Tibial nerve (tissue), 4 donors: Measurements from ENCODE around the gene SMARCAL1.

Experiments
- EP300 ChIP-seq, 2 donors: sonication (generic); formaldehyde crosslinking; IDR thresholded peaks; one replicate each; pipeline ENCODE4 v1.6.1; 2017; ENCODE audit warnings: antibody characterized with exemption in 2 of 2, mild to moderate bottlenecking in 1 of 2
- POLR2A ChIP-seq, 2 donors: fragments of 450-650 bp; IDR thresholded peaks; one replicate each; pipeline ENCODE4 v1.6.1; 2017; ENCODE audit warnings: antibody characterized with exemption in 2 of 2, mild to moderate bottlenecking in 2 of 2, moderate library complexity in 2 of 2
- TF ChIP-seq, protein P1 (sequence below), 5 experiments: fragments of 200-600 bp in 3 of 5; fragments of 450-650 bp in 2 of 5; sonication (generic) in 3 of 5; IDR thresholded peaks; one replicate each; pipeline ENCODE4 v1.5.1; 2016 to 2019; ENCODE audit warnings: antibody characterized with exemption in 5 of 5, mild to moderate bottlenecking in 3 of 5, moderate library complexity in 2 of 5

GRCh38 chr2:216402751-216403150 lies 9.5 kb upstream of the SMARCAL1 start:
- TF ChIP-seq, protein P1, sequence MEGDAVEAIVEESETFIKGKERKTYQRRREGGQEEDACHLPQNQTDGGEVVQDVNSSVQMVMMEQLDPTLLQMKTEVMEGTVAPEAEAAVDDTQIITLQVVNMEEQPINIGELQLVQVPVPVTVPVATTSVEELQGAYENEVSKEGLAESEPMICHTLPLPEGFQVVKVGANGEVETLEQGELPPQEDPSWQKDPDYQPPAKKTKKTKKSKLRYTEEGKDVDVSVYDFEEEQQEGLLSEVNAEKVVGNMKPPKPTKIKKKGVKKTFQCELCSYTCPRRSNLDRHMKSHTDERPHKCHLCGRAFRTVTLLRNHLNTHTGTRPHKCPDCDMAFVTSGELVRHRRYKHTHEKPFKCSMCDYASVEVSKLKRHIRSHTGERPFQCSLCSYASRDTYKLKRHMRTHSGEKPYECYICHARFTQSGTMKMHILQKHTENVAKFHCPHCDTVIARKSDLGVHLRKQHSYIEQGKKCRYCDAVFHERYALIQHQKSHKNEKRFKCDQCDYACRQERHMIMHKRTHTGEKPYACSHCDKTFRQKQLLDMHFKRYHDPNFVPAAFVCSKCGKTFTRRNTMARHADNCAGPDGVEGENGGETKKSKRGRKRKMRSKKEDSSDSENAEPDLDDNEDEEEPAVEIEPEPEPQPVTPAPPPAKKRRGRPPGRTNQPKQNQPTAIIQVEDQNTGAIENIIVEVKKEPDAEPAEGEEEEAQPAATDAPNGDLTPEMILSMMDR (IDR thresholded peaks at IDR 0.05): no peak
- TF ChIP-seq EP300 (IDR thresholded peaks at IDR 0.05) (no peak), POLR2A (IDR thresholded peaks at IDR 0.05) (no peak)
